DMS79 treated with DMSO at 0.1 percent for 48 hours (cell line): ENCODE results near the gene FBXL17.

Source experiments
- DNase-seq: peaks from one replicate; lab custom pipeline; 2025; lab: John Stamatoyannopoulos, UW

FBXL17 gene

DNA sequence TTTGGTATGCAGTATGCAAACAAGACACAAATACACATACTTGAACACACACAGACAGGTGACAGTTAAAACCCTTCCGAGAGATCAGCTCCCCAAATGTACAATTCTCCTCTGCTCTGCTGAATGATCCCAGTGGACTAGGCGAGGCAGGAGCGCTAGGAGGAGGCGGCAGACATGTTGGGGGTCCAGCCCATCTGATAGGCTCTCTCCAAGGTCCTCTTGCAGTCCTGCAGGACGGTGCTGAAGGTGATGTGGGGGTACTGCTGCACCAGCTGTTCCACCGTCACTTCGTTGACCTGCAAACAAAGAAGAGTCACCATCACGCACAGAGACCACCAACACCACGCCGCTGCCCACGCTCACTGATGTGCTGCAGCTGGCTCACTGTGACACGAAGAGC lies 520.3 kb downstream of the FBXL17 start:
- no peak for DNase-seq

DNA sequence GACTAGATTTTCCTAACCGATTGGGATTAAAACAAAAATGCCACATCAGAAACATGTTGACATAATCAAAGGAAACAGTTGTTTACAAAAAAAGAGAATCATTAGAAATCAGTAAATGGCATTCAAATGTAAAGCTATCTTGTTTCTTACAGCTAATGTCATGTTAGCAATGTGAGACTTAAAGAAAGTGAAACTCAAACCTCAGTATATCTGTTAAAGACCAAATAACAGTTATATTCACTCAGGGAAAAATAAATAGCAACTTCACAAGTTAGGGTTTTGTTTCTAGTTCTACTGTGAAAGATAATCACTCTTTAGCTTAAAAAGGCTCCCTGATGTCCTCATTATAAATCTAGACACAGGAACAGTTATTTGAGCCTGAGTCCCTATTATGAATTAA lies 521.9 kb downstream of the FBXL17 start:
- no peak for DNase-seq

GRCh38 chr5:107858788-107859187 lies 523.1 kb downstream of the FBXL17 start:
- no peak for DNase-seq

- no peak for DNase-seq
Observed at GRCh38 chr5:107858324-107858723, 523.6 kb downstream of the FBXL17 start.

DNA sequence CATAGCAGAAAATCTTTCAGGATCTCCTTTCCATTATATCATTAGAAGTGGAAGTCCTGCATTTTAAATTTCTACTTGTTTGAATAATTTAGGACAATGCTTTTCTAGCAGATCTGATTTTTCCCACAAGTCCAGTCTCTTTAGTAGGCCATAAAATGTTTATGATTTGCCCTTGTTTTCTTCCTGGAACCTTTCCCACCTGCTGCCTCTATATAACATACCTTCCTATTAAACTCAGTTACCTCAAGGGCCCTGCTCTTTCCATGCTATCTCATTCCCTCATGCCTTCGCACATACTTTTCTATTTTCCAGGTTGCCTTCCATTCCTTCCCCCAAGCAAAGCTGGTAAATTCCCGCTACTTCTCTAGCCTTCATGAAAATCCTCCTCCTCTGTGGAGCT lies 524.1 kb downstream of the FBXL17 start:
- DNase-seq = no peak

DNA sequence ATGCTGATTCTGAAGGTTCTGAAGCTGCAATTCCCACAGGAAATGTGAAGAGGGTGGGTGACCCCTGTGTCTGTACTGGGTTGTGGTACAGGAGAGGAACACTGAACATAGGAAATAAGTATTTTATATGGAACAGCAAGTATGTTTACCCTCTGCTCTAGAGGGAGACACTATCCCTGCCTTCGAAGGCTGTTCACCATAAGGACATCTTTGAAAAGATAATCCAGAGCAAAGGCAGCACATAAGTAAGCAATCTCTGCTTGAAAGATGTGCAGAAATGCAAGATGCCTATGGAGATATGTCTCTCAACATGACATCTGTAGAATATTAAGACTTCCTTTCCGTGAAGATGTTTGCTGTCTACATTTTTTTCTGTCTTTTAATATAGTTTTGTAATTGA lies 526.7 kb downstream of the FBXL17 start:
- no peak for DNase-seq

GRCh38 chr5:107853696-107854095 lies 528.2 kb downstream of the FBXL17 start:
- DNase-seq = no peak

DNA sequence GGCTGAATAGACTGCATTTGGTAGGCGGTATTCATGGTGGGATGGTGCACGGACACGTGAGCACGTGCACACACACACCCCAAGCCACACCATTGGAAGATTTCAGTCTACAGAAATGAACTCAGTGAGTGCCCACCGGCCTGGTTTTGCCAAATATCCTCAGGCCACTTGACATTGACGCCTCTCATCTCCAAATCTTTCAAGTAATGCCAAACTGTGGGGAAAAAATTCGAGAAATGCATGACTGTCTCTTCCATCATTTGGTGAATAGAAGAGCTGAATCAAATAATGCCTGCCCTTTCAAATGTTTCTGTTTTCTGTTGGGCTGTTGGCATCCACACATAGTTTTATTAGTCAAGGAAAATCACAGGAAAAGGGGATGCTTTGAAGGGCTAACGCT lies 528.9 kb downstream of the FBXL17 start:
- no peak for DNase-seq

DNA sequence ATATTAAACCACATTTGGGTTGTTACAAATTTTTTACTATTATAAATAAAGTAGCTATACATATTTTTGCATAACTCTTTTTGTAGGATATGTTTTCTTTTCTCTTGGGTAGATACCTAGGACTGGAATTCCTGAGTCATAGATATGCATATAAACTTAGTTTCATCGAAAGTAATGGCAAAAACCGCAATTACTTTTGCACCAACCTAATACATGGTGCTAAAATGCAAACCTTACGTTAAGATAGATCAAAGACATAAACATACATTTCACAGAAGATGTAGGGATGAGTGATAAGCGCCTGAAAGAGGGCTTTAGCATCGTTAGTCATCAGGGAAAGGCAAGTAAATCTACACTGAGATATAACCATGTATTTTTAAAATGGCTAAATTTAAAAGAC lies 532.8 kb downstream of the FBXL17 start:
- DNase-seq = no peak

DNA sequence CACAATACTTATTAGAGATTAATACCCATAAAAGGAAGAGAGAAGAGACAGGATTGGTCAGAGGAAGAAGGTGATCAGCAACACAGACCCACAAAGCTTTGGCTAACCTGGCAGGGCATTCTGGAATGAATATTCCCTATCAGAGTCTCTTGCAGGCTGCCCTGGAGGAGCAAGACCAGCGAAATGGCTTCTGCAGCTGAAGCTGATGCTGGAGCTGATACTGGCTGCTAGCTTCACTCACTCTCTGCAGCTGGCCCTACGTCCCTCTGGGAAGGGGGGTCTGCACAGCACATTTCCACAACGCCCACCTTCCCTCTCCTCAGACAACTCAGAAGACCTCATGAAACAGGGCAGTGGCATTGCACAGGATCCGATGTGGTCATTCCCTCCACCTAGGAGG lies 541.3 kb downstream of the FBXL17 start:
- DNase-seq = no peak

- no peak for DNase-seq
Observed at GRCh38 chr5:107840161-107840560, 541.7 kb downstream of the FBXL17 start.

- no peak for DNase-seq
Observed at GRCh38 chr5:107835096-107835495, 546.8 kb downstream of the FBXL17 start.

- DNase-seq = no peak
Observed at GRCh38 chr5:107832746-107833145, 549.2 kb downstream of the FBXL17 start.

GRCh38 chr5:107831612-107832395 lies 550.1 kb downstream of the FBXL17 start:
- no peak for DNase-seq

DNA sequence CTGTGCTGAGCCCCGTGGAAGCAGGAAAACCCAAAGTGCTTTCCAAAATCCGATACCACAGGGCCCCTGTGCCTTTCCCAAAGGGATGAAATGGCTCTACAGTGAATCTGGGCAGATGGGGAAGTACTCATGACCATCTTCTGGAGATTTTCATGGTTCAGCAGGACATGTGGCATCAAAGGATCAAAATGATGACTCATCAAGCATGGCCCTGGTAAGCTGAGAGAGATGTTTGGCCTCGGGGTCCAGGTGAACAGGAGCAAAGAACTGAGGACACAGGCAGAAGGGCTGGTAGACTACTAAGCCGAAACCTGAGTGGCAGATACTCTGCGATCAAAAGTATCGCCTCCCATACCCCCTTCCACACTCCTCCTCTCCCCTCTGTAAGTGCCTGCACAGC lies 551.1 kb downstream of the FBXL17 start:
- DNase-seq = no peak

GRCh38 chr5:107826311-107827000 lies 555.4 kb downstream of the FBXL17 start:
- DNase-seq = no peak

- no peak for DNase-seq
Observed at GRCh38 chr5:107824821-107825220, 557.1 kb downstream of the FBXL17 start.

DNA sequence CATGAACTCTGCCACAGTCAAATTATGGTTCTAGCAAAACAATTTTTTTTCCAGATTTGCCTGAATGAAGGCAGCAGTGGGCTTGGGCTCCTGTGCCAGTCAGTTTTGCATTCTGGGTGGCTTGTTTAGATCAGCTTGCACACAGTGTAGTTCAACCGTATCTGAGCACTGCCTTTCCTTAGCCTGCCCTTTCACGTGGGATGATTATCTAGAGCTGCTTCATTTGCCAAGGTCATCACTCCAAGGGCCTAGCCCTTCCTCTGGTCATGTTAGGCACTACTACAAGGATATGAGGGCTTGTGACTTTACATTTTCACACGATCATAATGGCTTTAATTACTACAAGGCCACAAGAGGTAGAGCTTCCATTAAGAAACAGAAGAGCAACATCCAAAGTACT lies 560.6 kb downstream of the FBXL17 start:
- DNase-seq = peak; percentile 71

GRCh38 chr5:107820429-107820828 lies 561.5 kb downstream of the FBXL17 start:
- no peak for DNase-seq

DNA sequence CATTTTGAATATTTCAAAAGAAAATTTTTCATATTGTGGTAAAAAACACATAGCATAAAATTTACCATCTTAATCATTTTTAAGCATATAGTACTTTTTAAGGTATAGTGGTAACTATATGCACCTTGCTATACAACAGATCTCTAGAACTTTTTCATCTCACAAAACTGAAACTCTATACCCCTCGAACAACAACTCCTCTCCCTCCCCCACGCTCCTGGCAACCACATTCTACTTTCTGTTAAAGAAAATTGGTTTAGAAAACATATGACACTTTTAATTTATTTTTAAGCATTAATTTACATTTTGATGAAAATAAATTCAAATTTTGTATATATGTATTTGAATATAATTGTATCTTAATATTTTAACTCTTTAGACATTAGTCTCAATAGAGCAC lies 563.9 kb downstream of the FBXL17 start:
- no peak for DNase-seq

DNA sequence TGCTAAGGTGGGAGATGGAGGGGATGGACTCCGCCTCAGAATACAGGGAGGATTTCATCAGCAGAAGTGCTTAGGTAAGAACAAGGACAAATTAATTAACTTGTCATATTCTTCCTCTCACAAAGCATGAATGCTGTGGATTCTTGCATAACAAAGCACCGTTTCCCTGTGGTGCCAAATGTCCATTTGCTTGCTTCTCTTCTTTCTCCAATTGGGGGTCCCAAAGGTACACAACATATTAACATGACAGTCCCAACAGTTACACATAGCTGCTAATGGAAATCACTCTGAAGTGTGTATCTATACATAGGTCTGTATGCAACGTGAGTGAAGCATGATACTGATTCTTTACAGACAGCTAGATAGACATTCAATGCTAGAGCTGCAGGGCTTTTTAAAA lies 564.5 kb downstream of the FBXL17 start:
- no peak for DNase-seq

DNA sequence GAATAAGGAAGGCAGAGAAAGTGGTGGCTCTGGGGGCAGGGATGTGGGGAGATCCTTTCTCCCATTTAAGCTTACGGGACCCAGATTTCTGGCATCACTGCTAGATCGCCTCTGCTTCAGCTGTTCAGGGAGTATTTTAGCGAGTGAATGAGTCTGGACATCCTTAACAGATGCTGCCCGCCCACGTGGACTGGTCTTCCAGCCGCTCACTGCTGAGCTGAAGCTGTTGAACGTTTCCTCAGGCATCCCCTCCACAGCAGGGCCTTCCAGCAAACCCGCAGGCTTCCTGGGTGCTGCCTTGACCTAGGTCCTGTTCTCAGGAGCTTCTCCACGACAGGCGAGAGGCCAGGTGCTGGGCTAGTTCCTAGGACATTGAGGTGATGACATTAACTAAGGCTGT lies 566.8 kb downstream of the FBXL17 start:
- no peak for DNase-seq

- no peak for DNase-seq
Observed at GRCh38 chr5:107814183-107814827, 567.6 kb downstream of the FBXL17 start.
